ENCODE measurements around the gene TPRA1.

Gene TPRA1

DNA sequence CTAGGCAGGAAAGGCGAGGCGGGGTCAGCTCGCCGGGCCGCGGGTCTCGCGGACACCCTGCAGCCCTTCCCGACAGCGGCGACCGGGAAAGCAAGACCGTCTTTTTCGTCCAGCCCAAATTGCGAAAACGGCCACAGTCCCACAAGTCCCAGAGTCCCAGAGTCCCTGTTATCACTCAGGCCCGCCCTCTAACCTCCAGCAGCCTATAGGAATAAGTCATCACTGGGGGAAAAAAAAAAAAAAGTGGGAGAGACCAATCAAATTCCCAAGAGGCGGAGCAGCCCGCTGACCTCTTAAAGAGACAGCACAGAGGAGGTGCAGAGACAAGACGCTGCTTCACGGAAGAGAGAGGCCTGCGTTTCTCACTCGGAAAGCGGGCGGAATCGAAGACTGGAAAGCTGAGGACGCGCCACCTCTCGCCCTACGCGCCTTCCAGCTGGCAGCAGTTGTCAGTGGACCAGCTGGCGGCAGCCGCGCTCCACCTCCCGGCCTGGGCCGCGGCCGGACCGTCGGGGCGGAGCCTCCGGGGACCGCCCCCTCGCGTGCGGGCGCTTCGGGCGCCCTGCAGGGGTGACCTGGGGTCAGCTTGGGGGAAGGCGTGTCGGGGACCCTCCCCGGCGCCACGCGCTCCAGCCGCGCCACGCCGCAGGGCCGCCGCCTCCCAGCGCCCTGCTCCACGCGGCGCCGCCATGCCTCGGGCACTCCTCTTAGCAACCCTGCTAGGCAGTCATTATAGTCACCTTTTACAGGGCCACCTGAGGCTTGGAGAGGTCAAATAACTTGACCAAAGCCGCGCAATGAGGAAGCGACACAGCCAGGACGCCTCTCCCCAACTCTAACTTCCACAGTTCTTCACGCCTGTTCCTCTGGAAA is at the start of gene TPRA1:
Gene TPRA1, minus strand, starts transcription at position 141 of the 873 bp plus-strand sequence. CDS start 10,587 bp downstream, outside the sequence.
- Histone ChIP-seq H3K9me3 (ENCODE audit: control insufficient read depth in 1 of 2, low read length in 2 of 2) (no peaks in the 10 kb centered on the region), H3K4me3 (ENCODE audit: low read depth in 1 of 2, low read length in 2 of 2) (peak within 1 kb of the TSS; percentile 84 to 90), H3K9ac (ENCODE audit: low read depth in 1 of 2, low read length in 2 of 2) (peak within 1 kb of the TSS; percentile 83 to 89), H3K36me3 (ENCODE audit: control insufficient read depth in 1 of 2, insufficient read depth in 2 of 2, low read length in 2 of 2) (no peaks in the 10 kb centered on the region), H3K4me1 (ENCODE audit: control insufficient read depth in 1 of 2, insufficient read depth in 2 of 2, low read length in 2 of 2) (peaks cover 22 to 23% of the 10 kb centered on the region in 2 donors), H3K27me3 (ENCODE audit: control insufficient read depth in 1 of 2, insufficient read depth in 2 of 2, low read length in 2 of 2) (no peaks in the 10 kb centered on the region), H3K27ac (ENCODE audit: low read depth, low read length) (peak within 1 kb of the TSS; percentile 89)

DNA sequence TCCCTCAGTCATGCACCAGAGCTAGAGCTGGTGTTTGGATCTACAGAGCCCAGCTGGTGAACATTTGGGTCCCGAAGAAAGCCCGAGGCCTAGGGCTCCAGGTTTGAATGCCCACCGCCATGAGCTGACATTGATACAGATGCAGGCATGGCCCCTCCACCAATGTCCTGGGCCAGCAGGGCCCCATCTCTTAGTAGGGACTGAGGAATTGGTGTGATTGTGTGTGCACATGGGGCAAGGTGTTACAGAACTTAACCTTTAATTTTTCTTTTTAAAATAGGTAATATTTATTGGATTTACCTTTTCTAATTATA is 49.5 kb upstream of the TPRA1 start:
- Histone ChIP-seq H3K9ac (ENCODE audit: low read depth in 1 of 2, low read length in 2 of 2) (no peak overlapping the region), H3K4me3 (ENCODE audit: low read depth in 1 of 2, low read length in 2 of 2) (no peak overlapping the region), H3K27ac (ENCODE audit: low read depth, low read length) (no peak overlapping the region), H3K4me1 (ENCODE audit: control insufficient read depth in 1 of 2, insufficient read depth in 2 of 2, low read length in 2 of 2) (no peaks in the 10 kb centered on the region), H3K9me3 (ENCODE audit: control insufficient read depth in 1 of 2, low read length in 2 of 2) (no peaks in the 10 kb centered on the region), H3K36me3 (ENCODE audit: control insufficient read depth in 1 of 2, insufficient read depth in 2 of 2, low read length in 2 of 2) (no peaks in the 10 kb centered on the region), H3K27me3 (ENCODE audit: control insufficient read depth in 1 of 2, insufficient read depth in 2 of 2, low read length in 2 of 2) (no peaks in the 10 kb centered on the region)

DNA sequence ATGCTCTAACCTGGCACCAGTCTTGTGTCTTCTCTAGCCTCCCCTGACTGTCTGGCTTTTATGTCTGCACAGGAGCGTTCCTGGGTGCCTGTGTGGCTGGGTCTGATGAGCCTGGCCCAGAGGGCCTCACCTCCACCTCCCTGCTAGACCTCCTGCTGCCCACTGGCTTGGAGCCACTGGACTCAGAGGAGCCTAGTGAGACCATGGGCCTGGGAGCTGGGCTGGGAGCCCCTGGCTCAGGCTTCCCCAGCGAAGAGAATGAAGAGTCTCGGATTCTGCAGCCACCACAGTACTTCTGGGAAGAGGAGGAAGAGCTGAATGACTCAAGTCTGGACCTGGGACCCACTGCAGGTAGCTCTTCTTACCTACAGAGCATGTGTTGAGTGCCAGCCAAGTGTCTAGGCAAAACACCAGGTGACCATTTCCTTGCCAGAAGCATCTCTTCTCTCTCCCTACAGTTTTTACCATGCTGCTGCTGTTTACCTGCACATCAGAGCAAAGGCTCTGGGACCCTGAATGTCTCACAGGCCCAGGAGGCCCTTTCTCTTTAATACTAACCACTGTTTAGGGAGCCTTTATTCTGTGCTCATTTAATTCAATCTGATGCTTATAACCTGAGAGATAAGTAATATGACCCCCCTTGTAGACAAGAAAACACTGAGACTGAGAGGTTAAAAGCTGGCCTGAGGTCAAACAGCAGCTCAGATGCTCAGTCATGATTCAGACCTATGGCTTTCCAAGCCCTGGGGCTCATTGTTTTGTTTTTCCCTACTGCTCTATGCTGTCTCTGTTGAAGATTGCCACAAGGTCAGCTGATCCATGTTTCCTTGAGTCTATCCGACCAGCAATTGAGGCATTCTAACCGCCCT is 48.9 kb upstream of the TPRA1 start:
- H3K27me3 ChIP-seq (ENCODE audit: control insufficient read depth in 1 of 2, insufficient read depth in 2 of 2, low read length in 2 of 2): no peaks in the 10 kb centered on the region
- H3K36me3 ChIP-seq (ENCODE audit: control insufficient read depth in 1 of 2, insufficient read depth in 2 of 2, low read length in 2 of 2): no peaks in the 10 kb centered on the region
- no peak overlapping the region for H3K27ac ChIP-seq (ENCODE audit: low read depth, low read length)
- H3K9ac ChIP-seq (ENCODE audit: low read depth in 1 of 2, low read length in 2 of 2): no peak overlapping the region
- H3K4me1 ChIP-seq (ENCODE audit: control insufficient read depth in 1 of 2, insufficient read depth in 2 of 2, low read length in 2 of 2): no peaks in the 10 kb centered on the region
- H3K4me3 ChIP-seq (ENCODE audit: low read depth in 1 of 2, low read length in 2 of 2): no peak overlapping the region
- H3K9me3 ChIP-seq (ENCODE audit: control insufficient read depth in 1 of 2, low read length in 2 of 2): no peaks in the 10 kb centered on the region

DNA sequence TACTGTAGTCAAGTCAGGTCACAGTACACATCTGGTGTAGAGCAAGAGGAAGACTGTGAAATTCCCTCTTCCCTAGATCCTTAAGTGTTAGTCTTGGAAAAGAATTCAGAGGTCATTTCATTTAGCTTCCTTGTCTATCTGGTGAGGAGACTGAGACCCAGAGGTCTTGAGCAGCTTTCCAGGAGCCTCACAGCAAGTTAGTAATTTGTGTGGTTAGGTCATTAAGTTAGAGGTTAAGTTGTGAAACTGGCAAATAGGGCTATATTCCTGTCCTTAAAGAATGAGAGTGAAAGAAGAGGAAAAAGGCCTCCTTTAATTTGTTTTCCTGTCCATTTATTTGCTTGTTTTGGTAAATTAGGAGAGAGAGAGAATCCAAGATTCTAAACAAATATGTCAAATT is 47.4 kb upstream of the TPRA1 start:
- no peak overlapping the region for H3K4me3 ChIP-seq (ENCODE audit: low read depth in 1 of 2, low read length in 2 of 2)

DNA sequence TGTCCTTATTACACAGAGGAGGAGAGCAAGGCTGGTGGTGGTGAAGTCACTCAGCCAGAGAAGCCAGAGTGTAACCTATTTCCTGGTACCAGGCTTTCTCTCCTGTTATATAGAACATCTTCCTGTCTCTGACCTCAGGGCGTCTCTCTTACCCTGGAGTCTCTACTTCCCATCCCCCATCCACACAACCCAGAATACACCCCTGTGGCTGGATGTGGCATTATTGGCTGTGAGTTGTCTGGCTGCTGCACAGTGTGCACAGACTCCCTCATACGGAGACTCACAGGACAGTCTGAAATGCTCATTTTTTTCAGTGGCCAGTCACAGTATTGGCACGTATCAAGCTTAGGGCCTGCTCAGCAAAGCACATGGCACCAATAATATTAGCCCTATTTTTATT is 47.0 kb upstream of the TPRA1 start:
- no peak overlapping the region for H3K27ac ChIP-seq (ENCODE audit: low read depth, low read length)
- H3K4me3 ChIP-seq (ENCODE audit: low read depth in 1 of 2, low read length in 2 of 2): no peak overlapping the region
- H3K9ac ChIP-seq (ENCODE audit: low read depth in 1 of 2, low read length in 2 of 2): no peak overlapping the region
- H3K36me3 ChIP-seq (ENCODE audit: control insufficient read depth in 1 of 2, insufficient read depth in 2 of 2, low read length in 2 of 2): no peaks in the 10 kb centered on the region
- no peaks in the 10 kb centered on the region for H3K9me3 ChIP-seq (ENCODE audit: control insufficient read depth in 1 of 2, low read length in 2 of 2)
- H3K4me1 ChIP-seq (ENCODE audit: control insufficient read depth in 1 of 2, insufficient read depth in 2 of 2, low read length in 2 of 2): no peaks in the 10 kb centered on the region
- no peaks in the 10 kb centered on the region for H3K27me3 ChIP-seq (ENCODE audit: control insufficient read depth in 1 of 2, insufficient read depth in 2 of 2, low read length in 2 of 2)

More for the DNA sequence above, 47.4 kb upstream of the TPRA1 start:
- Histone ChIP-seq H3K9me3 (ENCODE audit: control insufficient read depth in 1 of 2, low read length in 2 of 2) (no peaks in the 10 kb centered on the region), H3K9ac (ENCODE audit: low read depth in 1 of 2, low read length in 2 of 2) (no peak overlapping the region), H3K4me1 (ENCODE audit: control insufficient read depth in 1 of 2, insufficient read depth in 2 of 2, low read length in 2 of 2) (no peaks in the 10 kb centered on the region), H3K27ac (ENCODE audit: low read depth, low read length) (no peak overlapping the region), H3K36me3 (ENCODE audit: control insufficient read depth in 1 of 2, insufficient read depth in 2 of 2, low read length in 2 of 2) (no peaks in the 10 kb centered on the region), H3K27me3 (ENCODE audit: control insufficient read depth in 1 of 2, insufficient read depth in 2 of 2, low read length in 2 of 2) (no peaks in the 10 kb centered on the region)

DNA sequence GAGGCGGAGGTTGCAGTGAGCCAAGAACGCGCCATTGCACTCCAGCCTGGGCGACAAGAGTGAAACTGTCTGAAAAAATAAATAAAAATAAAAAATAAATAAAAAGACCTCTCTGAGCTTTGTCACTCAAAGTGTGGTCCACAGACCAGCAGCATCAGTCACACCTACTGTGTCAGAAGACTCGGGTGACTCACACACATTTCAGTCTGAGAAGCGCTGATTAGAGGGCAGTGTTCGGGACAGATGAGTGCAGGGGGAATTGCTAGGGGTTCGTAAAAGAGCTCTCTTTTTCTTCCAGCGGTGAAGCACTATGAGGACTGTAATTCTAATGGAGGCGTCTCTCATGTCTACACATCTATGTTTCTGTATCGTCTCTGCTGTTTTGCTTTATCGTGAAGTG is 44.1 kb upstream of the TPRA1 start:
- no peak overlapping the region for H3K4me3 ChIP-seq (ENCODE audit: low read depth in 1 of 2, low read length in 2 of 2)

DNA sequence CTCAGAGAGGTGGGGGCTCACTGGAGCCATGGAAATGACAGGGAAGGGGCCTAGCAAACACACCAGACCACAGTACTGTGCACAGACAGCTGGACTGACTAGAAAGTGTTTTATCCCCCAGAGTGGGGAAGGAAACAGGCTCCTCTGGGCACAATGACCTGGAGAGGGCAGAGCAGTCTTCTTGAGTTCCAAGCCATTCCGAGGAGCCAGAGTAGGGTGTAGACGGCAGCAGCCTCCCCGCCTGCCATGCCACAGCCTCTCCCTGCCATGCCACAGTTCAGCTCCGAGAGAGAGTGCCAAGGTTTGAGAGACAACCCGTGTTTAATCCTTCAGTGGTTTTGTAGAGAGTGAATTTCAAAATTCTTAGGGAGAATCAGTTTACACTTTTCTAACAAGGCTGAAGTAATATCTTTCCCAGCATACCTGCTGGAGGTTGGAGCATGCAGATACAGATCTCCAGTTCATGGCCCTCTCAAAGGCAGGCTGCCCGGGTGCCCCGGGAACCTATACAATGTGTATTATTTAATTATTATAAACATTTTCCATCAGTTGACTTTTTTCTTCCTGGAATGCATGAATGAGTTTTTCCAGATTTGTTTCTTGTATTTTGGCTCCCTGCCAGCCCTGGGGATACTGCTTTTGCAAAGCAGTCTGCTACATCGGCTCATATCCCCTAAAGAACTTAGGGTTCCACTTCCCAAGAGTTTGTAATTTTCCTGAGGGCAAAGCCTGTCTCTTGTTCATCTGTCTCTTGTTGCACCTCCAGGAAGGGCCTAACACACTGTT is 41.7 kb upstream of the TPRA1 start:
- Histone ChIP-seq H3K36me3 (ENCODE audit: control insufficient read depth in 1 of 2, insufficient read depth in 2 of 2, low read length in 2 of 2) (no peaks in the 10 kb centered on the region), H3K27me3 (ENCODE audit: control insufficient read depth in 1 of 2, insufficient read depth in 2 of 2, low read length in 2 of 2) (peaks cover 3 to 17% of the 10 kb centered on the region in 2 donors), H3K27ac (ENCODE audit: low read depth, low read length) (no peak overlapping the region)

More for the DNA sequence above, 44.1 kb upstream of the TPRA1 start:
- Histone ChIP-seq H3K4me1 (ENCODE audit: control insufficient read depth in 1 of 2, insufficient read depth in 2 of 2, low read length in 2 of 2) (peaks cover 9 to 12% of the 10 kb centered on the region in 2 donors), H3K27me3 (ENCODE audit: control insufficient read depth in 1 of 2, insufficient read depth in 2 of 2, low read length in 2 of 2) (peaks cover 0 to 9% of the 10 kb centered on the region in 2 donors), H3K9me3 (ENCODE audit: control insufficient read depth in 1 of 2, low read length in 2 of 2) (no peaks in the 10 kb centered on the region), H3K36me3 (ENCODE audit: control insufficient read depth in 1 of 2, insufficient read depth in 2 of 2, low read length in 2 of 2) (no peaks in the 10 kb centered on the region), H3K27ac (ENCODE audit: low read depth, low read length) (no peak overlapping the region), H3K9ac (ENCODE audit: low read depth in 1 of 2, low read length in 2 of 2) (no peak overlapping the region)

DNA sequence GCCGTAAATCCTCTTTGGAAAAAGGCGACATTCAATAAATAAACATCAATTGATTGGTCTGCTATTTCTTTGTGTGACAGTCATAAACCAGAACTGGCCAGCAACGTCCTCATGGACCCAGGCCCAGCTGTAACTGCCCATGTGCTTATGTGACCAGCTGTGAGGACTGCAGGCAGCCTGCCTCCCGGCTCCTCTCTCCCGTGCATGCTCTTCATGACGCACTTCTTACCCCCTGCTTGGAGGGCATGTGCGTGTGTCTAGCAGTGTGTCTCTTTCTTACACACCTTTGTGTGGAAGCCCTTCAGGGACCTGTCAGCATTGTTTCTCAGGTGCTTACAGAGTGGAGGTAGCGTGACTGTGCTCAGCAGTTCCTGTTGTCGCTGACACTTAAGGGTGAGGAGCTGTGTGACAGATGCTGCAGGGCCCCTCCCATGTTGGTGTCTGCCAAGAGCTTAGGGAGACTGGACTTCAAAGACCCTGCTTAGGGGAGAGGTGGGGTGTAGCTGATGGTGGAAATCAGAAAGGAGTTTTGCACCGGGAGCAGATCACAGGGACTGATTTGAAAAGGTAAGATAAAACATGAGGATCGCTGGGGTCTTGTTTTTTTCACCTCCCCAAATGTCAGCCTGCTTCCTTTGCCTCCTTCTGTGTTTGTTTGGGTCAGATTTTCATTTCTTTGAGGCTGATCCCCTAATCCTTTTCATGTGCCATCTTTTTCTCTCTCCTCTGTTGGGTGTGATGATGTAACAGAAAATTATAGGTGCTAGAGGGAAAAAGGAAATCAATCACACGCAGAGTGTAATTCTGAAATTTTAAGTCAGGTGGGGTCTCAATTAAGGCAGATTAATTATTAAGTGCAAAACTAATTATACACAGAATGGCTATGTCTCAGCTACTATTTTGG is 40.5 kb upstream of the TPRA1 start:
- Histone ChIP-seq H3K4me3 (ENCODE audit: low read depth in 1 of 2, low read length in 2 of 2) (no peak overlapping the region), H3K27ac (ENCODE audit: low read depth, low read length) (no peak overlapping the region), H3K9me3 (ENCODE audit: control insufficient read depth in 1 of 2, low read length in 2 of 2) (no peaks in the 10 kb centered on the region), H3K27me3 (ENCODE audit: control insufficient read depth in 1 of 2, insufficient read depth in 2 of 2, low read length in 2 of 2) (peaks cover 3 to 17% of the 10 kb centered on the region in 2 donors), H3K4me1 (ENCODE audit: control insufficient read depth in 1 of 2, insufficient read depth in 2 of 2, low read length in 2 of 2) (peaks cover 10 to 15% of the 10 kb centered on the region in 2 donors), H3K36me3 (ENCODE audit: control insufficient read depth in 1 of 2, insufficient read depth in 2 of 2, low read length in 2 of 2) (no peaks in the 10 kb centered on the region), H3K9ac (ENCODE audit: low read depth in 1 of 2, low read length in 2 of 2) (no peak overlapping the region)

More for the DNA sequence above, 41.7 kb upstream of the TPRA1 start:
- peaks cover 10 to 15% of the 10 kb centered on the region in 2 donors for H3K4me1 ChIP-seq (ENCODE audit: control insufficient read depth in 1 of 2, insufficient read depth in 2 of 2, low read length in 2 of 2)
- H3K4me3 ChIP-seq (ENCODE audit: low read depth in 1 of 2, low read length in 2 of 2): no peak overlapping the region
- no peak overlapping the region for H3K9ac ChIP-seq (ENCODE audit: low read depth in 1 of 2, low read length in 2 of 2)
- no peaks in the 10 kb centered on the region for H3K9me3 ChIP-seq (ENCODE audit: control insufficient read depth in 1 of 2, low read length in 2 of 2)

All from duodenal mucosa (tissue), 2 donors.